GM21717 (cell line): Measurements from ENCODE around the gene ZNF292.
"Not testable (repeated sequence)": the region's sequence is repeated elsewhere in the genome, so short reads cannot be mapped to it uniquely, and the experiment has no call there.

ENCODE experiments used
- ATAC-seq: cut with Tn5 transposase; IDR thresholded peaks from one replicate; pipeline ENCODE4 v1.9.1; 2021; ENCODE audit warnings: mild to moderate bottlenecking, moderate library complexity; ENCODE audit not compliant: unreplicated experiment

Gene ZNF292

GRCh38 chr6:87157596-87157995 is 2.2 kb downstream of the ZNF292 start:
- ATAC-seq = not testable (repeated sequence)

- ATAC-seq = no peak
Observed at GRCh38 chr6:87161299-87161698, 5.9 kb downstream of the ZNF292 start.

GRCh38 chr6:87164004-87164403 is 8.6 kb downstream of the ZNF292 start:
- no peak for ATAC-seq

- ATAC-seq = no peak
Observed at GRCh38 chr6:87164506-87164905, 9.1 kb downstream of the ZNF292 start.

DNA sequence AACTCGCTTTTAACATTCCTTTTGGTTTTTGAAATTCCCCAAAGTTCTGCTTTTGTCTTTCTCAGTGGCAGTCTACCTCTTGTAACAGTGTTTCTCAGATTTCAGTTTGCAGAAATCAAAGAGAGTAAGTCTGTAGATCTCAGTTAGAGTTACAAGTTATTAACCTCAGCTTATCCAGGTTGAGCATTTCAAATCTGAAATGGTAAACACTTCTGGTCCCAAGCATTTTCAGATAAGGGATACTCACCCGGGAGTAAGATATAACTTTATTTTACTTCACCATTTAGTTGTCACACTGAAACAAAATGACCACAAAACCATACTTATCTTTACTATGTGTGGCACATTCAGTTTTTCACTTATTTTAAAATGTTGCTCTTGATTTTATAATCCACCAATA is 9.8 kb downstream of the ZNF292 start:
- ATAC-seq = no peak

GRCh38 chr6:87171938-87172633 is 16.7 kb downstream of the ZNF292 start:
- no peak for ATAC-seq

DNA sequence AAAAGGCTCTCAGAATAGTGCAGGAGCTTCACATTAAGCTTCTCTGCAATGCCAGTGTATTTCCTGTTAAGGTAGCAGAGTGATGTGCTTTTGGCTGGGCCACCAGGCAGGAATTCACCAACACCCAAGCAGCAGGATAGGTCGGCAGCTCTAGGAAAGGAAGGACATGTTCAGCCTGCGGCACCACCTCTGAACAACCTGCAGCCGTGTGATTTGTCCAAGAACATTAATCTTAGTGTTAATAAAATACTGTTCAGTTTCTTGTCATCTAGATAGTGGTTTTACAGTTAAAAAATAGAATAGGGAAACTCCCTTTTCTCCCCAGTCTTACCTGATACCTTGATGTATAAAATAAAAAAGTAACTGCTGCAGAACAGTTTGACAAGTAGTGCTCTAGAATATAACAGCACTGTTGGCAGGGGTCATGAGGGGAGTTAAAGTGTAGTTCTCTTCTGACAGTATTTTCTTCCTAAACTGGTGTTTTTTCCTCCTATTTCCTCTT is 18.8 kb downstream of the ZNF292 start:
- no peak for ATAC-seq

DNA sequence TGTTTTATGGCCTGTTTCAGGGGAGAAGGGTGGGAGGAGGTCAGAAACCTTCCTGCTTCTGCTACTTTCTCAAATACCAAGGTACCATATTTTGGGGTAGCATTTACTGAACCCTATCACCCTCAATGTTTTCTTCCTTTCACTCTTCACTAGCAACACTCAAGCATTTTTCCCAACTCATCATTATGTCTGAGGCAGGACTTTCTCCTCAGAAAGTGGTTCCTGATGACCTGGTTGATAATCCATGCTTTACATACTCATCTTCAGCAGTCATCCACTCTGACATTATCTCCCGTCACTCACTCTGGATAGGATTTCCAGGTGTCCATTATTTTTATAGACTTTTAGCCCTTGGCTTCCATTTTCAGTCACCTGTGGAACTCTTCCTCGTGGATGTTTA is 21.1 kb downstream of the ZNF292 start:
- no peak for ATAC-seq

GRCh38 chr6:87180105-87180728 is 24.9 kb downstream of the ZNF292 start:
- no peak for ATAC-seq

DNA sequence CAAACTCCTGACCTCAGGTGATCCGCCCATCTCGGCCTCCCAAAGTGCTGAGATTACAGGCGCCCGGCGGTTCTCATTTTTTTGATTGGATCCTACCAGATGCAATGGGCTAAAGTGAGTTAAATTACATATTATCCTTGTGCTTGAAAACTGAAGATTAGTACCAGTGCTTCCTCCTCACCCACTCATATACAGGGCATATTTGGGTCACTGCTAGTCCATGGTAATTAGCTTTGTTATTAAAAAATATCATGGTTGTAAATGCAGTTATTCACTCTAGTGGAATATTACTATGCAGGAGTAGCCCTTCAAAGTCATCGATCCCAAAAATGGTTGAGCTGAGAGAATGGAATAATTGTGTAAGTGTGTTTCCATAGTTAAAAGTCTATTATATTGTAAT is 26.5 kb downstream of the ZNF292 start:
- ATAC-seq = peak; percentile 6

DNA sequence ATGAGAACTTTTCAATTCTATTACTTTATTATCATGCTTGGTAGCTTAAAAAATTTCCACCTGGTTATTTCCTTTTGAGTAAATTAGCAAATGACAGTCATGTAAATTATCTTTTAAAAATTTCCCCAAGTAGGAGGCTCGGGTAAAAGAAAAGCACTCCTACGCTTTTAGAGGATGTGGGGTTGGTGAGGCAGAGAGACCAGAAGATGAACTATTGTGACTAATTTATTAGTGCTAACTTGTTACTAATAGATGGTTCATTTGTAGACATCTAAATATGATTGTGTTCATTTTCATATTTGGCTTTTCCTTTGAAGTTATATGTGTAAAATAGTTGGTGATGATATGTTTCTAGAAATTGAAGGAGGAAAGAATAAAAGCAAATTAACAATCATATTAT is 27.0 kb downstream of the ZNF292 start:
- ATAC-seq = peak; percentile 74

- no peak for ATAC-seq
Observed at GRCh38 chr6:87182940-87183339, 27.6 kb downstream of the ZNF292 start.

- ATAC-seq = no peak
Observed at GRCh38 chr6:87183687-87184086, 28.3 kb downstream of the ZNF292 start.

DNA sequence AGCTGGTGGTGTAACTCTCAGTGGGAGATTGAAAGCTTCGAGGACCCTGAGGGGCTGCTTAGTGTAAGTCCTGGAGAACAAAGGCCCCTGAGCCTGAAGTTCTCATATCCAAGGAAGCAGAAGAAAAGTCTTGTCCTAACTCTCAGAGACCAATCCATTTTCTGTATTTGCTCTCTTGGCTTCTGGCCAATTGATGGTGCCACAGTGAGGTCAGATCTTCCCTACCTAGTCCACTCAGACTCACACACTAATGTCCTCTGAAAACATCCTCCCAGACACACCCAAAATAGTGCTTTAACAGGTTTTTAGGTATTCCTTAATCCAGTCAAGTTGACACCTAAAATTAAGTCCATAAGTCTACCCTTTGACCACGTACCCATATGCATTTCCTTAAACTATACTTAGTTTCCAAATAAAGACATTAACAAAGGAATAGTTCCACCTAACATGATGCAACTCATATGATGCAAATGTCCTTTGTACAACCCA is 29.4 kb downstream of the ZNF292 start:
- ATAC-seq = no peak

- ATAC-seq = no peak
Observed at GRCh38 chr6:87196275-87196842, 41.0 kb downstream of the ZNF292 start.

- peak; percentile 71 for ATAC-seq
Observed at GRCh38 chr6:87197547-87197946, 42.2 kb downstream of the ZNF292 start.

DNA sequence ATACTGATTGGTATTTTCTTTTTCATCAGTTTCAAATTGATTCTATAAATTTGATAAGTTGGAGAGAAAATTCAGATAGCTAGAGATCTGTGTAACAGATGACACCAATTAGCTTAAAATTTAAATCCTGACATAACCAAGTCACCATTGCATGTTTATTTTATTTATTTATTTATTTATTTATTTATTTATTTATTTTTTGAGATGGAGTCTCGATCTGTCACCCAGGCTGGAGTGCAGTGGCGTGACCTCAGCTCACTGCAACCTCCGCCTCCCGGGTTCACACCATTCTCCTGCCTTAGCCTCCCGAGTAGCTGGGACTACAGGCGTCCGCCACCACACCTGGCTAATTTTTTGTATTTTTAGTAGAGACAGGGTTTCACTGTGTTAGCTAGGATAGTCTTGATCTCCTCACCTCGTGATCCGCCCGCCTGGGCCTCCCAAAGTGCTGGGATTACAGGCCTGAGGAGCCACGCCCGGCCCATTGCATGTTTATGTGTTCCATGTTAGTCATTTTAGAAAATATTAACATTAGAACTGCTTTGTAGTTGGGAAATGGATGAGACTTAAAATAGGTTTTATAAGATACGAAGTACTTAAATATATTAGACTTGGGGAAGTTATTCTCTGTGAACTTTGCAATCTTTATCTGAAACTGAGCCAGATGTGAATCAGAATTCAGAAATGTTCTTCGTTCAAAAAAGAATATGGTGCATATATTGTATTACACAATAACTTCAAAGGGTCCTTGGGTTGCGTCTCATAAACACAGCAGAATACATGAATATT is 42.9 kb downstream of the ZNF292 start:
- ATAC-seq = peak; percentile 8

GRCh38 chr6:87199787-87200186 is 44.4 kb downstream of the ZNF292 start:
- ATAC-seq = no peak

- no peak for ATAC-seq
Observed at GRCh38 chr6:87200469-87201175, 45.3 kb downstream of the ZNF292 start.

GRCh38 chr6:87203448-87204023 is 48.2 kb downstream of the ZNF292 start:
- ATAC-seq = no peak
